SJCRH30 (cell line): ENCODE results near the gene KIAA1217. TPM values are rescaled to one million over a fixed set of nuclear protein-coding genes. Genes with fewer than 3 reads are reported as not detected.
A peak's percentile ranks its signal among the peaks of the same experiment; 100 is the strongest.

ENCODE experiments used
- DNase-seq, 2 experiments: peaks; one replicate each; pipeline ENCODE4 v3.0.0-alpha.2; 2015 to 2020
- H3K27ac ChIP-seq: fragments of 250-450 bp; sonication (Bioruptor Pico); 2 replicates; pipeline ENCODE4 v1.5.1; 2020; ENCODE audit warnings: mild to moderate bottlenecking, moderate library complexity
- H3K27me3 ChIP-seq: fragments of 250-450 bp; sonication (Bioruptor Pico); 2 replicates; pipeline ENCODE4 v1.5.1; 2020; ENCODE audit warnings: mild to moderate bottlenecking, moderate library complexity
- H3K36me3 ChIP-seq: fragments of 250-450 bp; sonication (Bioruptor Pico); 2 replicates; pipeline ENCODE4 v1.5.1; 2020; ENCODE audit warnings: mild to moderate bottlenecking, moderate library complexity
- H3K4me1 ChIP-seq: fragments of 250-450 bp; sonication (Bioruptor Pico); 2 replicates; pipeline ENCODE4 v1.5.1; 2020; ENCODE audit warnings: mild to moderate bottlenecking, moderate library complexity
- H3K4me3 ChIP-seq: fragments of 250-450 bp; sonication (Bioruptor Pico); 2 replicates; pipeline ENCODE4 v1.5.1; 2020; ENCODE audit warnings: mild to moderate bottlenecking, moderate library complexity
- H3K9me3 ChIP-seq: fragments of 250-450 bp; sonication (Bioruptor Pico); replicated peaks from 2 replicates; pipeline ENCODE4 v1.5.1; 2020; ENCODE audit warnings: mild to moderate bottlenecking, moderate library complexity
- total RNA-seq: library from RNA; depleted of rRNA; stranded (reverse); fragments of >200 nt; shearing (Covaris generic); gene quantifications from 2 replicates; pipeline ENCODE4 v1.2.3, GENCODE V29; 2014

Gene KIAA1217
- total RNA-seq, 1 experiment from 2014 or later: 29.7 TPM

DNA sequence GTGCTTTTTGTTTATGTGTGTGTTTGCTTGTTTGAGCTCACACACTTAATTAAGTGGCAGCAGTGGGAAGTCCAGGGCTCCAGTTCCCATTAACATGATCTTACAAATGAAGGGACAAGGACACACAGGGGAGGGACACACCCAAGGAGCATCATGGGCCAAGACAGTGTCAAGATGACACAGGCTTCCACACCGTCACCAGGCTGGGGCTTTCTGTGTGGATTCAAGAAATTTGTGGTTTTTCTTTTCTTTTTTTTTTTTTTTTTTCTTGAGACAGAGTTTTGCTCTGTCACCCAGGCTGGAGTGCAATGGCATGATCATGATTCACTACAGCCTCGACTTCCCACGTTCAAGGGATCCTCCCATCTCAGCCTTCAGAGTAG, 173.6 kb downstream of the KIAA1217 start:
- peaks cover 21% of the 10 kb centered on the region for H3K36me3 ChIP-seq
- no peak overlapping the region for H3K4me3 ChIP-seq
- DNase-seq: peak in 1 of 2 experiments; percentile 20
- H3K4me1 ChIP-seq: peaks cover 37% of the 10 kb centered on the region
- H3K27me3 ChIP-seq: no peaks in the 10 kb centered on the region
- no peaks in the 10 kb centered on the region for H3K9me3 ChIP-seq
- H3K27ac ChIP-seq: peak overlapping the region; percentile 87

DNA sequence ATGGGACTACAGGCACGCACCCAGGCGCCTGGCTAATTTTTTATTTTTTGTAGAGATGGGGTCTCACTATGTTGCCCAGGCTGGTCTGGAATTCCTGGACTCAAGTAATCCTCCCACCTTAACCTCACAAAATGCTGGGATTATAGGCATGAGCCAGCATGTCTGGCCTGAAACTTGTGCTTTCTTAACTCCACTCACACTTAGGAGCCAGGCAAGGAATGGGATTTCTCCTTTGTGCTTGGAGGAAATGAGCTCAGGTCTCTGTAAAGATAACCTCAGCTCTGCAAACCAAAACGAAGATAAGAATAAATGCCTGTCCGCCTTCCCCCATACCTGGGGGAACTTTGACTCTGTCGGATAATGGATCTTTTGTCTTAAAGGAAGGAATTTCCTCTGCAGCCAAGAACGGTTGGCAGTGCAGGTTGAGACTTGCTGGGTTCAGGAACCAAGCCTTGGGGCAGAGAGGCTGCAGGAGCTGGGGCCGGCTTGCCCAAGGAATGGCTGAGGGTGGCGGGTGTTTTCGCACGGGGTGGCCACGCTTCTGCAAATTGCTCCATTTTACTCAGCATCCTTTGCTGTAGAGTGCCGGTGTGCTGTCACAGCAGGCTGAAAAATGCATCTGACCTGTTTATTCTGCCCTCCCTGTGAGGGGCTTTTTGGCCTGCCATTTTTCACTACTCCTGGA, 174.2 kb downstream of the KIAA1217 start:
- H3K27me3 ChIP-seq: no peaks in the 10 kb centered on the region
- DNase-seq: peak in 1 of 2 experiments; percentile 75
- peak overlapping the region; percentile 87 for H3K27ac ChIP-seq
- peaks cover 37% of the 10 kb centered on the region for H3K4me1 ChIP-seq
- H3K4me3 ChIP-seq: peak overlapping the region; percentile 30
- peaks cover 21% of the 10 kb centered on the region for H3K36me3 ChIP-seq
- no peaks in the 10 kb centered on the region for H3K9me3 ChIP-seq

DNA sequence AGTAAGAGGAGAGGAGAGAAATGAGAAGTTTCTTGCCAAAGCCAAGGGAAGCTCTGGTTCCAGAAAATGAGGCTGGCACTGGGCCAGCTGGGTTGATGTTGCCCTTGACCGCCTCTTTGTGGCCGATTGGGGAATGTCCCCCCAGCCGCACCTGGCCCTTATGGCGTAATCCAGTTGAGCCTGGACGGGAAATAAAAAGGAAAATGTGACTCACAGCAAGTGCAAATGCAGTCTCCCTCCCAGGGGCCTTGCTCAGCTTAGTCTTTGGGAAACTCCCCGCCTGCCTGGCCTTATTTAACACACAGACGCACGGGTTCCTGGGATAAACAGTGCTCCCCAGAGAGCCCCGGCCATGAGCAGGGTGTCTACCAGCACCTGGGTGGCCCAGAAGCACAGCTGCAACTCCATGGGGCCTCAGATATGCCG, 174.8 kb downstream of the KIAA1217 start:
- peak overlapping the region; percentile 87 for H3K27ac ChIP-seq
- peaks cover 37% of the 10 kb centered on the region for H3K4me1 ChIP-seq
- no peaks in the 10 kb centered on the region for H3K27me3 ChIP-seq
- peaks cover 21% of the 10 kb centered on the region for H3K36me3 ChIP-seq
- DNase-seq: peak; percentile 99
- peak overlapping the region; percentile 30 for H3K4me3 ChIP-seq
- no peaks in the 10 kb centered on the region for H3K9me3 ChIP-seq

DNA sequence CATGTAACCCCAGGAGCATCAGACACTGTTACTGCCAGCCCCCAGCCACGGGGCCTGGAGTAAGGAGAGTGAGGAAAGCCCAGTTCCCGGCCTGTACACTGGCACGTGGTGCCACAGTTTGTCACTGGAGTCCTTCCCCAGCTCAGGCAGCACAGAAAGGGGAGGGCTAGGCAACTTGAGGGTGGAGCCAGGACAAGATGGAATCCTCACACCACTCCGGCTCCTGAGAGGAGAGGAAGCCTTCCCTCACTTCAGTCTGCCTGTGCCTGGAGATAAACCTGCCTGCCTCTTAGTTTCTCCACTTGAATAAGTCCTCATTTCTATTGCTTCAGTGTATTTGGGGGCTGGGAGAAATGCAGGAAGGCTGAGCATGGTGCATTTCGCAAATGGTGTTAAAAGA, 176.0 kb downstream of the KIAA1217 start:
- Histone ChIP-seq H3K36me3 (peaks cover 21% of the 10 kb centered on the region), H3K27me3 (no peaks in the 10 kb centered on the region), H3K9me3 (no peaks in the 10 kb centered on the region), H3K4me3 (no peak overlapping the region), H3K4me1 (peaks cover 35% of the 10 kb centered on the region), H3K27ac (no peak overlapping the region; the same call in 1 of the 2 replicates)
- no peak for DNase-seq

DNA sequence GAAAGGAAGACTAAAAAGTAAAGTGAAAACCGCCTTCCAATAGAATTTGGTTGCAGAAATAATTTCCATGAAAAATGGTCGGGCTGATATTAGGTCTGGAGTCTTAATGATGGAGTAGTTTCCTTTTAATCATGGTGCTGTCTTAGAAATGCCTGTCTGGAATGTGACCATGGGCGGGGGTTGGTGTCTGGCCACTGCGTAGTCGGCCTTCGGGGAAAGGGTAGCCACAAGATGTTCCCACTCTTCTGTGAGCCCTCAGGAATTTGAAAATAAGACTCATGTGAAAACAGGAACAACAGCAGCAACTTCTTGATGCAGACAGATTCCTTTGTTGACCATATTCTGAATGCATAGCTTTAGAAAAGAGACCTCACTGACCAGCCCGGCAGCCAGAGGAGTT, 176.8 kb downstream of the KIAA1217 start:
- peaks cover 33% of the 10 kb centered on the region for H3K4me1 ChIP-seq
- H3K36me3 ChIP-seq: peaks cover 21% of the 10 kb centered on the region
- H3K27me3 ChIP-seq: no peaks in the 10 kb centered on the region
- H3K27ac ChIP-seq: peak overlapping the region; percentile 5; the same call in 1 of the 2 replicates
- no peaks in the 10 kb centered on the region for H3K9me3 ChIP-seq
- H3K4me3 ChIP-seq: no peak overlapping the region
- no peak for DNase-seq

DNA sequence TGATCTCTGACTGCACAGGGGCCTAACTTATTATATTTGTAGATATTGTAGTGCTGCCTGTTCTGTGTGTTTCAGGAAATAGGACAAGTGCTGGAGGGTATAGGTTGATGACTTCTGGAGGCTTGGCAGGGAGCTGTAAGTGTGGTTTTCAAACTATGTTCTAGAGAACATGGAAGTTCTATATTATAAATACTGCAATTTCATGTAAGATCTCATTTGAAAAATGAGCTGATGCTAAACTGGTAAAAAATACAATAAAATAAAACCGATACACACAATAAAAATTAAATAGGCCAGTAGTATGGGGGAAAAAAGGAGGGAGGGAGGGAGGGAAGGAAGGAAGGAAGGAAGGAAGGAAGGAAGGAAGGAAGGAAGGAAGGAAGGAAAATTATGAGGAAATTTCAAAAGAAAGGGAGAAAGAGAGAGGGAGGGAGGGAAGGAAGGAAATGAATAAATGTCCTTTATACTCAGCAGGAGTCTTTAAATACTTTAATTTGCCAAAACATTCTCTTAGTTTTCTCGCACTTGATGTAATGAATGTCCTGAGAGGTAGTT, 181.3 kb downstream of the KIAA1217 start:
- DNase-seq: no peak
- no peaks in the 10 kb centered on the region for H3K9me3 ChIP-seq
- H3K27me3 ChIP-seq: no peaks in the 10 kb centered on the region
- H3K4me3 ChIP-seq: no peak overlapping the region
- peaks cover 16% of the 10 kb centered on the region for H3K36me3 ChIP-seq
- no peak overlapping the region for H3K27ac ChIP-seq
- peaks cover 10% of the 10 kb centered on the region for H3K4me1 ChIP-seq

DNA sequence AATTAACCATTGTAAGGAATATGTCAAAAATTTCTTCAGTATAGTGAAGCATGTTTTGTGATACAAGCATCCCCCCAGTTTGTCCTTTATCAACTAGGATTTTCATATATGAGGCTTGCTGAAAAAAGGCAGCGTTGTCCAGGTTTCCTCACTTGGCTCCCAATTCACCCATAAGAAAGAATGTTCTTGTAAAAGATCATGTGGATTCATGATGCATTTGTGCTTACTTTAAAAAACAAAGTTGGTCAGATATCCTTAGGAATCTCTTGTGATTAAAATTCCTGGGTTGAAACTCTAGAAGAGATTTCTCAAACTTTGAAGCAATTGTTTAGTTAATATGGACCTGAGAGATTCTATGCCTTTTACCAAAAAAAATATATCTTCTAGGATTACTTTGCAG, 181.8 kb downstream of the KIAA1217 start:
- Histone ChIP-seq H3K27me3 (no peaks in the 10 kb centered on the region), H3K9me3 (no peaks in the 10 kb centered on the region), H3K36me3 (peaks cover 14% of the 10 kb centered on the region), H3K27ac (no peak overlapping the region), H3K4me3 (no peak overlapping the region), H3K4me1 (peaks cover 5% of the 10 kb centered on the region)
- DNase-seq: no peak

DNA sequence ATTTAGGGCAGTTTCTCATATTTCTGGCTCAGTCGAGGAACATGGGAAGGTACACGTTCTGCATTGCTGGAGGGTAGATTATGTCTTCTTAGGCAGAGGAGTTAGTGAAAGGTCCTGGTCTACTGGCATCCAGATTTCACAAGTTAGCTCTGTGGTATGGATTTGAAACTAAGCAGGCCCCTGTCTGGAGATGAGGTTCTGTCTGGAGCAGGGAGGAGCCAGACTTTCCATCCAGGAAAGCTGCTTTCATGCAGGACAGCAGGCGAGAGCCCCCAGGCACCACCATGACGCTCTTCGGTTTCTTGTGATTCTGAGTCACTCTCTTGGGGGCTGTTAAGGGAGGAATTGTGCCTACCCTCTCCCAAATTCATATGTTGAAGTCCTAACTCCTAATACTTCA, 184.3 kb downstream of the KIAA1217 start:
- no peaks in the 10 kb centered on the region for H3K4me1 ChIP-seq
- no peak overlapping the region for H3K27ac ChIP-seq

DNA sequence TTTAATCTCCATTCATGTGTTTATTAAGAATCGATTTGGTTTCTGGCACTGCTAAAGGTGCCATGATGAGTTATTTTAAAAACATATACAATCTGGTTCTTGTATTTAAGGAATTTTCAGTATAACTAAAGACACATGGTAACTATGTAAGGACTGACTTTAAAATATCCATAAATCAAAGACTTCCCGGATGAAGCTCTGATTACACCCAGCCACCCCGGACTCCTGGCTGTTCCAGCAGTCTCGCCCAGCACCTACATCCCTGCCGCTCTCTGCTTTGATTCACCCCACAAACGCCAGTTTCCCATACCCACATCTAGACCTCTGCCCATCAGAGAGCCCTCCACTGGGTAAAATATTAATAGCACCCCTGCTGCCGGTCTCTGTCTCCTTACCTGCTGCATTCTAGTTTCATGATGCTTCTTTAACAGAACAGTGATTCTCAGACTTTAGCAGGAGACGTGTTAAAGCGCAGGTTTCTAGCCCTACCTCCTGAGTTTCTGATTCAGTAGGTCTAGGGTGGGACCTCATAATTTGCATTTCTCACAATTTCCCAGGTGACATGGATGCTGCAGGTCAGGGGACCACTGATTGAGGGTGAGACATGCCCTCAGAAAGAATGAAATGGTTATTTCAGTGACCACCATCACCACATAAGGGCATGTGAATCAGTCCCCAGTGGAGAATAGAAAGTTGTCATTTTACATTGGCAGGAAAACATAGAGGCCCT, 185.7 kb downstream of the KIAA1217 start:
- Histone ChIP-seq H3K4me3 (no peak overlapping the region), H3K9me3 (no peaks in the 10 kb centered on the region), H3K36me3 (peaks cover 10% of the 10 kb centered on the region; the same call in 1 of the 2 replicates), H3K27ac (no peak overlapping the region), H3K4me1 (no peaks in the 10 kb centered on the region), H3K27me3 (no peaks in the 10 kb centered on the region)
- no peak for DNase-seq

More for the DNA sequence above, 184.3 kb downstream of the KIAA1217 start:
- Histone ChIP-seq H3K4me3 (no peak overlapping the region), H3K36me3 (peaks cover 3% of the 10 kb centered on the region; the same call in 1 of the 2 replicates), H3K9me3 (no peaks in the 10 kb centered on the region), H3K27me3 (no peaks in the 10 kb centered on the region)
- no peak for DNase-seq

DNA sequence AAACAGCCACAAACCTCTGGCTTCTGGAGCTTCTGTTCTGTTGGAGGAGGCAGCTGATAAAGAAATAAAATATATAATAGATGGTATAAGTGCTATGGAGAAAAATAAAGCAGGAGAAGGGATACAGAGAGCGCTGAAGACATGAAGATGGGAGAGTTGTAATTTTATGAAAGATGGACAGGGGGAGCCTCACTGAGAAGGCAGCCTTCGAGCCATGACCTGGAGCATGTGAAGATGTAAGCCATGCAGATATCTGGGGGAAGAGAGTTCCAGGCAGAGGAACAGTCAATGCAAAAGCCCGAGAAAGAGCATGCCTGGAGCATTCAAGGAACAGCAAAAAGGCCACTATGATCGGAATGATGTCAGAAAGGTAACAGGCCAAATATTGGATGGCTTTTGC, 187.5 kb downstream of the KIAA1217 start:
- Histone ChIP-seq H3K4me1 (no peaks in the 10 kb centered on the region), H3K27ac (no peak overlapping the region), H3K4me3 (no peak overlapping the region), H3K36me3 (peaks cover 15% of the 10 kb centered on the region), H3K27me3 (no peaks in the 10 kb centered on the region), H3K9me3 (no peaks in the 10 kb centered on the region)
- DNase-seq: no peak

DNA sequence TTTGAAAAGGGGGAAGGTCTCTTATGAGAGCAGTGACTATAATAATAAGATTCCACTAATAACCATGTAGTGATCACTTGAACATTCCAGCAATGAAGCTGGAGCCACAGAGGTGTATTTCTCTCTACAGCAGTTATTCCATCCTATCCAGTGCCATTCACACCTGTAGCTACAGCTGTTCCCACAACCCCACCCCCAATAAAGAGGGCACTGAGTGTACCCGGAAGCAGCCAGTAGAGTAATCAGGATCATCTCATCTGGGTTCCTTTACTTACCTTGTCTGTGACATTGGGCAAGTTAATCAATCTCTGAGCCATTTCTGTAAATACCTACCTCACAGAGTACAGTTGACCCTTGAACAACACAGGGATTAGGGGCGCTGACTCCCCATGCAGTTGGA, 188.7 kb downstream of the KIAA1217 start:
- Histone ChIP-seq H3K4me1 (no peaks in the 10 kb centered on the region), H3K9me3 (no peaks in the 10 kb centered on the region), H3K27ac (no peak overlapping the region), H3K4me3 (no peak overlapping the region), H3K27me3 (no peaks in the 10 kb centered on the region), H3K36me3 (peaks cover 14% of the 10 kb centered on the region)
- no peak for DNase-seq

DNA sequence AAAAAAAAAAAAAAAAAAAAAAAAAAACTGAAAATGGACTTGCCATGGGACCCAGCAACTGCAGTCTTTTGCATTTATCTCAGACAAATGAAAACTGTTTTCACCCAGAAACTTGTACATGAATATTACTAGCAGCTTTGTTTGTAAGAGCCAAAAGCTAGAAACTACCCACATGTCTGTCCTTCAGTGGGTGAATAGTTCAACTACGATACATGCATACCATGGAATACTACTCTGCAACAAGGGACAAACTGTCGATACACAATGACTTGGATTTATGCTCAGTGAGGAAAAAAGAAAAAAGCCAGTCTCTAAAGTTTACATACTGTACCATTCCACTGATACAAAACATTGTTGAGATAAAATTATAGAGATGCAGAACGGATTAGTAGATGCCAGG, 195.6 kb downstream of the KIAA1217 start:
- no peaks in the 10 kb centered on the region for H3K27me3 ChIP-seq
- H3K9me3 ChIP-seq: no peaks in the 10 kb centered on the region
- no peak overlapping the region for H3K27ac ChIP-seq
- H3K4me3 ChIP-seq: no peak overlapping the region
- peaks cover 8% of the 10 kb centered on the region for H3K36me3 ChIP-seq
- no peaks in the 10 kb centered on the region for H3K4me1 ChIP-seq
- no peak for DNase-seq

DNA sequence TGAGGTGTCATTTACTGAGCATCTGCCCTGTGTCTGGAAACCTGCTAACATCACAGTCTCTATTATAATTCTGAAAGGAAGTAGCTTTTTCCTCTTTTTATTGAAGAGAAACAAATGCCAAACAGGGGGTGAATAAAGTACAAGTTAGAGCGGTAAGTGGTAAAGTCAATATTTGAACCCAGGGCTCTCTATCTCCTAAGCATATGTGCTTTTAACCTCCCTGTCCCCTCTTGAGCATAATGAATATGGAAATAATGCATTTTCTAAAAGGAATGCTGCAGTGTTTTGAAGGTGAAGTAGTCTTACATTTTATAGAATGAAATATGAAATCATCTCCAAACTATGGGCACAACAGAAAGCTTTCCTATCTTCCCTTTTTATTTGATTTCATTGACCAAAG, 196.7 kb downstream of the KIAA1217 start:
- Histone ChIP-seq H3K36me3 (peaks cover 3% of the 10 kb centered on the region; the same call in 1 of the 2 replicates), H3K4me1 (no peaks in the 10 kb centered on the region), H3K27ac (no peak overlapping the region), H3K4me3 (no peak overlapping the region), H3K9me3 (no peaks in the 10 kb centered on the region), H3K27me3 (no peaks in the 10 kb centered on the region)
- DNase-seq: no peak

DNA sequence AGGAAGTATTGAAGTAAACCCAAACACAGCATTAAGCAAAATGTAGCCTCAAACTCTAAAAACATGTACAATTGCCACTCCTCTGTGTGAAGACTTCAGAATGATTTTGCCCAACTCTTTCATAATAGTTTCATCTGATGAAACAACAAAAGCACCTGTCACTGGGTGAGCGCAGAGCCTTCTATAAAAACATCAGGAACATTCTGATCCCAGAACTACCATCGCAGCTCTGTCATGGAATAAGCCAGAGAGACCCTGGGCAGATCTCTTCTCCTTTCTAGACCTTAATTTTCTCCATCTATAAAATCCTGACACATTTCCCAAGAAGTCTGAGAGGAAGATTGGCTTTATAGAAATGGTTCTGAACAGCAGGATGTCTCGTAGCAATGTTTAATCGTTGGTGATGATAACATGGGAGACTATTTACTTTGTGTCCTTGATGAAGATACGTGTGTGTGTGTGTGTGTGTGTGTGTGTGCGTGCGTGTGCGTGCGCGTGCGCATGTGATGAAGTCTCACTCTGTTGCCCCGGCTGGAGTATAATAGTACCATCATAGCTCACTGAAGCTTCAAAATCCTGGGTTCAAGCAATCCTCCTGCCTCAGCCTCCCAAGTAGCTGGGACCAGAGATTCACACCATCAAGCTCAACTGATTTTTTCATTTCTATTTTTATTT, 198.0 kb downstream of the KIAA1217 start:
- H3K27ac ChIP-seq: no peak overlapping the region

DNA sequence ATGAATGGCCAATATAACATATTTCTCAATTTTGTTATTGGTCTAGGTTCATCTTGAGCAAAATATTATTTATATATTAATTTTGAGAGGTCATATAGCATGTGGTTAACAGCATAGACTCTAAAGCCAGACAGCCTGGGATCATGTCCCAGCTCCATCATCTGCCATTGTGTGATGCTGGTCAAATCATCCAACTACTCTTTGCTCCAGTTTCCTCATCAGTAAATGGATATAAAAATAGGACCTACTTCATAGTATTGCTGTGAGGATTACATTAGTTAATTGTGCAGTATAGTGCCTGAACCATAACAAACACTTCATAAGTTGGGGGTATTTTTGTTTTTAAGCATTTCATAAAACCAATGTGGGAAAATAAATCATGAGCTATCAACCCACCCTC, 199.0 kb downstream of the KIAA1217 start:
- Histone ChIP-seq H3K27me3 (no peaks in the 10 kb centered on the region), H3K36me3 (peaks cover 5% of the 10 kb centered on the region; the same call in 1 of the 2 replicates), H3K27ac (no peak overlapping the region), H3K9me3 (no peaks in the 10 kb centered on the region), H3K4me1 (no peaks in the 10 kb centered on the region), H3K4me3 (no peak overlapping the region)
- DNase-seq: no peak

More for the DNA sequence above, 198.0 kb downstream of the KIAA1217 start:
- no peak overlapping the region for H3K4me3 ChIP-seq
- no peak for DNase-seq
- H3K4me1 ChIP-seq: no peaks in the 10 kb centered on the region
- H3K9me3 ChIP-seq: no peaks in the 10 kb centered on the region
- H3K36me3 ChIP-seq: no peaks in the 10 kb centered on the region; the same call in 1 of the 2 replicates
- no peaks in the 10 kb centered on the region for H3K27me3 ChIP-seq
